SK-N-SH (cell line): ENCODE data around the gene ZBTB16.

Experiments
- EZH2phosphoT487 ChIP-seq: fragments of 200-600 bp; sonication (generic); IDR thresholded peaks from 2 replicates; pipeline ENCODE4 v1.6.1; 2017; ENCODE audit warnings: low read depth, mixed run types, mild to moderate bottlenecking, antibody characterized with exemption, moderate library complexity, borderline replicate concordance
- MEF2A ChIP-seq: IDR thresholded peaks from 2 replicates; pipeline ENCODE4 v1.4.0; 2012; ENCODE audit warnings: low read depth, borderline replicate concordance
- MXI1 ChIP-seq: IDR thresholded peaks from 2 replicates; pipeline ENCODE4 v1.6.1; 2012; ENCODE audit warnings: mild to moderate bottlenecking, low read depth, low read length, improper control_type of control experiment
- POLR2AphosphoS5 ChIP-seq: IDR thresholded peaks from 2 replicates; pipeline ENCODE4 v1.6.1; 2012; ENCODE audit warnings: low read depth, low read length
- RAD21 ChIP-seq: IDR thresholded peaks from 2 replicates; pipeline ENCODE4 v1.6.1; 2012; ENCODE audit warnings: mild to moderate bottlenecking, low read length
- RCOR1 ChIP-seq: fragments of 150-350 bp; IDR thresholded peaks from 2 replicates; pipeline ENCODE4 v1.6.1; 2017; ENCODE audit warnings: antibody characterized with exemption, low read length
- RFX5 ChIP-seq: IDR thresholded peaks from 2 replicates; pipeline ENCODE4 v1.6.1; 2012; ENCODE audit warnings: mild to moderate bottlenecking, improper control_type of control experiment, low read length
- SIN3A ChIP-seq: IDR thresholded peaks from 2 replicates; pipeline ENCODE4 v1.6.1; 2012; ENCODE audit warnings: low read depth, mild to moderate bottlenecking, low read length, moderate library complexity, borderline replicate concordance
- TEAD4 ChIP-seq: IDR thresholded peaks from 2 replicates; pipeline ENCODE4 v1.4.0; 2012; ENCODE audit warnings: mild to moderate bottlenecking, borderline replicate concordance; ENCODE audit not compliant: insufficient read depth
- YY1 ChIP-seq: IDR thresholded peaks from 2 replicates; pipeline ENCODE4 v1.4.0; 2012; ENCODE audit warnings: low read depth, mild to moderate bottlenecking
- TF ChIP-seq, protein P1 (sequence below): fragments of 200-600 bp; sonication (generic); IDR thresholded peaks from 2 replicates; pipeline ENCODE4 v1.6.1; 2017; ENCODE audit warnings: antibody characterized with exemption, mild to moderate bottlenecking, moderate library complexity
- TF ChIP-seq, protein P2 (sequence below): IDR thresholded peaks from 2 replicates; pipeline ENCODE4 v1.4.0; 2012; ENCODE audit warnings: low read depth, borderline replicate concordance

DNA sequence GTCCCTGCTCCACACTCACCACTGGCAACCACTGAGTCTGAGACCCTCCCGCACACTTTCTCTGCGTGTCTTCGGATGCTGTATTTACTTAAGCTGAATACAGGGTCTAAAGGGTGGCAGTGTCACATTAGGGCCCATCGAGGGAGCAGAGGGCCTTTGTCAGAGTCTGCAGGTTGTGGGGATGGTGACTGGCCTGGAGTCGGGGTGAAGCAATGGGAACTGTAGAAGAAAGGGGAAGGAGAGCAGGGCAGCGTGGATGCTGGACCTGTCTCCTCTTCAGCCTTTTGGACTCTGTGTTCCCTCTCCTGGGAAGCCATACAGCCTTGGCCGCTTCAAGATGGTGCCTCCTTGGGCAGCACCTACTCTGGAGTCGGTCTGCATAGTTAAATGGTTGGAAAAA, 61.1 kb downstream of the ZBTB16 start:
- TF ChIP-seq EZH2phosphoT487 = no peak
- TF ChIP-seq, protein P1, sequence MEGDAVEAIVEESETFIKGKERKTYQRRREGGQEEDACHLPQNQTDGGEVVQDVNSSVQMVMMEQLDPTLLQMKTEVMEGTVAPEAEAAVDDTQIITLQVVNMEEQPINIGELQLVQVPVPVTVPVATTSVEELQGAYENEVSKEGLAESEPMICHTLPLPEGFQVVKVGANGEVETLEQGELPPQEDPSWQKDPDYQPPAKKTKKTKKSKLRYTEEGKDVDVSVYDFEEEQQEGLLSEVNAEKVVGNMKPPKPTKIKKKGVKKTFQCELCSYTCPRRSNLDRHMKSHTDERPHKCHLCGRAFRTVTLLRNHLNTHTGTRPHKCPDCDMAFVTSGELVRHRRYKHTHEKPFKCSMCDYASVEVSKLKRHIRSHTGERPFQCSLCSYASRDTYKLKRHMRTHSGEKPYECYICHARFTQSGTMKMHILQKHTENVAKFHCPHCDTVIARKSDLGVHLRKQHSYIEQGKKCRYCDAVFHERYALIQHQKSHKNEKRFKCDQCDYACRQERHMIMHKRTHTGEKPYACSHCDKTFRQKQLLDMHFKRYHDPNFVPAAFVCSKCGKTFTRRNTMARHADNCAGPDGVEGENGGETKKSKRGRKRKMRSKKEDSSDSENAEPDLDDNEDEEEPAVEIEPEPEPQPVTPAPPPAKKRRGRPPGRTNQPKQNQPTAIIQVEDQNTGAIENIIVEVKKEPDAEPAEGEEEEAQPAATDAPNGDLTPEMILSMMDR = no peak
- no peak for TF ChIP-seq RAD21
- TF ChIP-seq POLR2AphosphoS5 = no peak
- no peak for TF ChIP-seq YY1
- TF ChIP-seq SIN3A = no peak
- TF ChIP-seq MXI1 = no peak
- TF ChIP-seq TEAD4 = no peak
- no peak for TF ChIP-seq MEF2A
- TF ChIP-seq RFX5 = no peak
- TF ChIP-seq RCOR1 = no peak
- TF ChIP-seq, protein P2, sequence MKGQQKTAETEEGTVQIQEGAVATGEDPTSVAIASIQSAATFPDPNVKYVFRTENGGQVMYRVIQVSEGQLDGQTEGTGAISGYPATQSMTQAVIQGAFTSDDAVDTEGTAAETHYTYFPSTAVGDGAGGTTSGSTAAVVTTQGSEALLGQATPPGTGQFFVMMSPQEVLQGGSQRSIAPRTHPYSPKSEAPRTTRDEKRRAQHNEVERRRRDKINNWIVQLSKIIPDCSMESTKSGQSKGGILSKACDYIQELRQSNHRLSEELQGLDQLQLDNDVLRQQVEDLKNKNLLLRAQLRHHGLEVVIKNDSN = no peak
